IMR-90 (cell line): ENCODE data around the gene CNNM1. TPM values are rescaled to one million over a fixed set of nuclear protein-coding genes. Genes with fewer than 3 reads are reported as not detected.
A peak's percentile ranks its signal among the peaks of the same experiment; 100 is the strongest.

ENCODE experiments used
- ATAC-seq: fragments of 200-7000 bp; cut with Tn5 transposase; 2 replicates; pipeline ENCODE4 v1.9.1; 2020; ENCODE audit warnings: low read depth, mild to moderate bottlenecking, moderate library complexity
- Bru-seq: library from RNA; stranded (reverse); fragments of 400-500 nt; gene quantifications from one replicate; lab custom pipeline; 2021; lab: Mats Ljungman, UMichigan
- BruChase-seq, 2 experiments: library from RNA; stranded (reverse); fragments of 400-500 nt; gene quantifications; one replicate each; lab custom pipeline; 2021; lab: Mats Ljungman, UMichigan
- BruUV-seq: library from RNA; stranded (reverse); fragments of 400-500 nt; replicated peaks from 2 replicates; lab custom pipeline; 2021; lab: Mats Ljungman, UMichigan
- CTCF ChIA-PET: fragments of 300-600 bp; formaldehyde crosslinking; extraction: SDS; loops from one replicate; lab custom pipeline; 2021; ENCODE audit warnings: antibody characterized with exemption; lab: Yijun Ruan, JAX
- POLR2A ChIA-PET: fragments of 300-600 bp; sonication (Branson Sonifier 250); formaldehyde crosslinking; loops from one replicate; lab custom pipeline; 2022; ENCODE audit warnings: antibody characterized with exemption; ENCODE audit not compliant: unreplicated experiment; lab: Charles Lee
- DNase-seq: peaks from one replicate; pipeline ENCODE4 v3.0.0; 2013
- H2AFZ ChIP-seq: replicated peaks from 2 replicates; pipeline ENCODE3; 2013; ENCODE audit warnings: low read length, mild to moderate bottlenecking; ENCODE audit not compliant: poor library complexity
- H2AK5ac ChIP-seq: 2 replicates; pipeline ENCODE4 v1.6.1; 2013; ENCODE audit warnings: low read depth, low read length, inconsistent platforms
- H2AK9ac ChIP-seq: replicated peaks from 2 replicates; pipeline ENCODE3; 2013; ENCODE audit warnings: mild to moderate bottlenecking, low read depth, low read length, moderate library complexity; ENCODE audit not compliant: poor library complexity
- H2BK120ac ChIP-seq: 2 replicates; pipeline ENCODE4 v1.6.1; 2013; ENCODE audit warnings: low read depth, low read length, inconsistent platforms
- H2BK15ac ChIP-seq: 3 replicates; pipeline ENCODE4 v1.6.1; 2013; ENCODE audit warnings: low read depth, low read length, inconsistent platforms
- H2BK20ac ChIP-seq: 2 replicates; pipeline ENCODE4 v1.6.1; 2013; ENCODE audit warnings: low read depth, mild to moderate bottlenecking, inconsistent platforms, low read length, moderate library complexity
- H2BK5ac ChIP-seq: 2 replicates; pipeline ENCODE4 v1.6.1; 2013; ENCODE audit warnings: mild to moderate bottlenecking, low read depth, low read length, inconsistent platforms; ENCODE audit not compliant: poor library complexity, severe bottlenecking
- H3K14ac ChIP-seq: replicated peaks from 2 replicates; pipeline ENCODE4 v1.6.1; 2013; ENCODE audit warnings: low read depth, low read length, inconsistent platforms
- H3K18ac ChIP-seq: 2 replicates; pipeline ENCODE4 v1.6.1; 2013; ENCODE audit warnings: low read depth, low read length, control low read depth
- H3K23ac ChIP-seq: 2 replicates; pipeline ENCODE4 v1.6.1; 2013; ENCODE audit warnings: low read depth, low read length, inconsistent platforms
- H3K27ac ChIP-seq: 2 replicates; pipeline ENCODE4 v1.5.1; 2013; ENCODE audit warnings: mild to moderate bottlenecking, control low read depth, low read length; ENCODE audit not compliant: insufficient read depth
- H3K27me3 ChIP-seq: 2 replicates; pipeline ENCODE4 v1.6.1; 2013; ENCODE audit warnings: low read length; ENCODE audit not compliant: control insufficient read depth, insufficient read depth
- H3K36me3 ChIP-seq: 2 replicates; pipeline ENCODE4 v1.6.1; 2013; ENCODE audit warnings: low read length, mixed read lengths; ENCODE audit not compliant: control insufficient read depth, insufficient read depth
- H3K4ac ChIP-seq: 2 replicates; pipeline ENCODE4 v1.6.1; 2013; ENCODE audit warnings: low read depth, low read length, inconsistent platforms
- H3K4me1 ChIP-seq: 2 replicates; pipeline ENCODE4 v1.6.1; 2013; ENCODE audit warnings: low read length, mixed read lengths; ENCODE audit not compliant: control insufficient read depth, insufficient read depth
- H3K4me2 ChIP-seq: 2 replicates; pipeline ENCODE4 v1.6.1; 2013; ENCODE audit warnings: low read depth, mild to moderate bottlenecking, control low read depth, low read length, moderate library complexity
- H3K4me3 ChIP-seq: 2 replicates; pipeline ENCODE4 v1.5.1; 2013; ENCODE audit warnings: low read depth, mild to moderate bottlenecking, control low read depth, low read length, moderate library complexity; ENCODE audit not compliant: insufficient read depth
- H3K56ac ChIP-seq: 2 replicates; pipeline ENCODE4 v1.6.1; 2013; ENCODE audit warnings: low read length, inconsistent platforms; ENCODE audit not compliant: insufficient read depth; ENCODE audit errors: extremely low read depth
- H3K79me1 ChIP-seq, 2 experiments: 2 replicates each; pipeline ENCODE4 v1.6.1; 2013; ENCODE audit warnings: low read length in 2 of 2, inconsistent platforms in 1 of 2, low read depth in 1 of 2
- H3K9ac ChIP-seq: 2 replicates; pipeline ENCODE4 v1.6.1; 2013; ENCODE audit warnings: low read depth, low read length, control low read depth
- H3K9me1 ChIP-seq: 2 replicates; pipeline ENCODE4 v1.6.1; 2013; ENCODE audit warnings: low read length, inconsistent platforms; ENCODE audit not compliant: insufficient read depth
- H3K9me3 ChIP-seq: 2 replicates; pipeline ENCODE4 v1.6.1; 2013; ENCODE audit warnings: low read length; ENCODE audit not compliant: control insufficient read depth, insufficient read depth
- H4K20me1 ChIP-seq: 2 replicates; pipeline ENCODE4 v1.6.1; 2013; ENCODE audit warnings: low read length, inconsistent platforms; ENCODE audit not compliant: insufficient read depth
- H4K5ac ChIP-seq: 2 replicates; pipeline ENCODE4 v1.6.1; 2013; ENCODE audit warnings: mild to moderate bottlenecking, low read depth, low read length, control low read depth
- H4K8ac ChIP-seq, 2 experiments: 2 replicates each; pipeline ENCODE4 v1.6.1; 2013; ENCODE audit warnings: low read depth in 2 of 2, low read length in 2 of 2, control low read depth in 1 of 2, inconsistent platforms in 1 of 2
- H4K91ac ChIP-seq: 2 replicates; pipeline ENCODE4 v1.6.1; 2013; ENCODE audit warnings: low read depth, low read length, inconsistent platforms; ENCODE audit not compliant: insufficient read depth
- BHLHE40 ChIP-seq: fragments of 150-350 bp; IDR thresholded peaks from 2 replicates; pipeline ENCODE4 v1.6.1; 2016; ENCODE audit warnings: mild to moderate bottlenecking, low read depth, low read length
- CEBPB ChIP-seq: IDR thresholded peaks from 2 replicates; pipeline ENCODE4 v1.6.1; 2012; ENCODE audit warnings: low read depth, low read length, improper control_type of control experiment
- USF2 ChIP-seq: fragments of 150-350 bp; IDR thresholded peaks from 2 replicates; pipeline ENCODE4 v1.6.1; 2017; ENCODE audit warnings: mild to moderate bottlenecking, antibody characterized with exemption, low read length, low read depth
- WGBS, 2 experiments: methylation state at CpG; one replicate each; pipeline versions ENCODE4 v1.1.5 to v1.1.7; 2013; ENCODE audit warnings: missing lambda C conversion rate in 2 of 2; ENCODE audit not compliant: insufficient read length in 1 of 2; ENCODE audit errors: extremely low coverage in 2 of 2; 5-methylcytosine and 5-hydroxymethylcytosine counted together
- dilution Hi-C: fragments of 300-500 bp; cut with HindIII; formaldehyde crosslinking; loops from one replicate; pipeline ENCODE4 v1.14.3; 2018; ENCODE audit warnings: low sequenced_read_pairs; ENCODE audit not compliant: unreplicated experiment
- in situ Hi-C: fragments of 300-500 bp; cut with MboI; formaldehyde crosslinking; loops from 3 replicates; pipeline ENCODE4 v1.14.3; 2019; ENCODE audit warnings: low sequenced_read_pairs, inconsistent platforms, mixed read lengths
- intact Hi-C: fragments of 100-400 bp; cut with micrococcal nuclease; formaldehyde crosslinking; loops from 2 replicates; pipeline ENCODE4 v1.10.0; 2022
- long read RNA-seq: library from polyadenylated mRNA; unstranded; transcript quantifications from one replicate; pipeline ENCODE4 v2.0.0, GENCODE V29; 2021; ENCODE audit not compliant: unreplicated experiment
- polyA plus RNA-seq, 3 experiments: library from polyadenylated mRNA; depleted of rRNA; stranded (reverse); fragments of >200 nt; gene quantifications; 2 replicates each; pipeline ENCODE4 v1.2.3, GENCODE V29; 2012; ENCODE audit warnings: low replicate concordance in 1 of 3
- total RNA-seq: library from RNA; depleted of rRNA; stranded (reverse); fragments of >200 nt; gene quantifications from 2 replicates; pipeline ENCODE4 v1.2.3, GENCODE V29; 2012; rRNA removed

Gene CNNM1
- total RNA-seq (0.18 and 0.28 TPM in 2 replicates), polyA plus RNA-seq (2012; rRNA removed) (0.32 and 0.39 TPM in 2 replicates), Bru-seq, nascent RNA (percentile 18 among the genes with signal in this experiment), BruChase-seq, experiment 1, labeled RNA remaining after a 6-hour chase (percentile 5 among the genes with signal in this experiment), BruChase-seq, experiment 2, labeled RNA remaining after a 2-hour chase (percentile 15 among the genes with signal in this experiment)
- 0.09 and 0.22 TPM in 2 replicates for polyA plus RNA-seq (2012; cell fraction: cytosol; rRNA removed)
- polyA plus RNA-seq (2012; cell fraction: nucleus; rRNA removed; ENCODE audit: low replicate concordance) = 0.25 and 0.44 TPM in 2 replicates
- long read RNA-seq, full-length matches to known transcripts = 1 of 1 reads
- long read RNA-seq, partial matches to known transcripts = 0 of 1 reads
- long read RNA-seq, other reads (novel, unspliced or antisense) = 0 of 1 reads

GRCh38 chr10:99329304-99329553 is at the start of gene CNNM1:
Gene CNNM1, plus strand, starts transcription at chr10:99329356. Its CDS starts 32 bp downstream, at chr10:99329388.
- DNase-seq = no peak
- BruUV-seq = no TSS peak
- Histone ChIP-seq H3K79me1 (no peaks in the 10 kb centered on the region), H3K27ac (no peak within 1 kb of the TSS), H2AK9ac (peak within 1 kb of the TSS; percentile 18), H3K56ac (no peak within 1 kb of the TSS), H3K9ac (no peak within 1 kb of the TSS), H2BK5ac (no peak within 1 kb of the TSS), H3K4me2 (peak within 1 kb of the TSS; percentile 79), H3K27me3 (peaks cover 20% of the 10 kb centered on the region), H2BK20ac (no peak within 1 kb of the TSS), H4K8ac (no peak within 1 kb of the TSS), H2AK5ac (no peak within 1 kb of the TSS), H2BK15ac (no peak within 1 kb of the TSS; the same call in 2 of the 3 replicates), H3K9me3 (no peaks in the 10 kb centered on the region), H3K18ac (no peak within 1 kb of the TSS), H3K4me3 (peak within 1 kb of the TSS; percentile 23), H4K20me1 (no peaks in the 10 kb centered on the region), H3K14ac (no peak within 1 kb of the TSS), H3K4me1 (peaks cover 2% of the 10 kb centered on the region; the same call in 1 of the 2 replicates), H4K5ac (no peak within 1 kb of the TSS), H4K91ac (no peak within 1 kb of the TSS), H2BK120ac (no peak within 1 kb of the TSS), H2AFZ (peak within 1 kb of the TSS; percentile 86), H3K36me3 (no peaks in the 10 kb centered on the region), H3K23ac (no peak within 1 kb of the TSS), H3K9me1 (no peaks in the 10 kb centered on the region), H3K4ac (no peak within 1 kb of the TSS)
- dilution Hi-C loops = no loop called here
- in situ Hi-C loops = no loop called here
- POLR2A ChIA-PET = no interaction called here
- intact Hi-C loops = no loop called here
- peak; percentile 69 for ATAC-seq
- WGBS, 2 experiments = 0% methylated on average over 10 of the region's 24 CpGs; no CpG with 5 or more reads in 1 of the 2 experiments
- TF ChIP-seq BHLHE40 = peak; percentile 51; the same call in 1 of the 2 replicates
- no peak for TF ChIP-seq CEBPB
- TF ChIP-seq USF2 = peak; percentile 62; the same call in 1 of the 2 replicates
- CTCF ChIA-PET = no interaction called here
